HepG2 (cell line): Measurements from ENCODE around the gene ASXL1. TPM values are rescaled to one million over a fixed set of nuclear protein-coding genes. Genes with fewer than 3 reads are reported as not detected.

Experiments
- CHCHD3 ChIP-seq: sonication (generic); formaldehyde crosslinking; IDR thresholded peaks from 2 replicates; pipeline ENCODE4 v1.8.0; 2022; ENCODE audit warnings: mild to moderate bottlenecking, missing genetic modification reagents, moderate library complexity
- DMAP1 ChIP-seq: IDR thresholded peaks from 2 replicates; pipeline ENCODE4 v1.6.1; 2016
- DMTF1 ChIP-seq: sonication (generic); formaldehyde crosslinking; IDR thresholded peaks from 2 replicates; pipeline ENCODE4 v1.4.0; 2020; ENCODE audit warnings: mild to moderate bottlenecking, missing genetic modification reagents
- GFI1 ChIP-seq: sonication (generic); formaldehyde crosslinking; IDR thresholded peaks from 2 replicates; pipeline ENCODE4 v1.5.0; 2020; ENCODE audit warnings: missing genetic modification reagents, mild to moderate bottlenecking, borderline replicate concordance
- HDAC2 ChIP-seq: sonication (generic); formaldehyde crosslinking; IDR thresholded peaks from 2 replicates; pipeline ENCODE4 v1.4.0; 2020; ENCODE audit warnings: missing genetic modification reagents
- KLF9 ChIP-seq: IDR thresholded peaks from 2 replicates; pipeline ENCODE4 v1.6.1; 2016; ENCODE audit warnings: low read depth
- NCOR1 ChIP-seq: fragments of 200-600 bp; sonication (generic); IDR thresholded peaks from 2 replicates; pipeline ENCODE4 v1.7.0; 2017; ENCODE audit warnings: antibody characterized with exemption, low read length, borderline replicate concordance
- POLR2A ChIP-seq, 2 experiments: IDR thresholded peaks; 2 replicates each; pipeline ENCODE4 v1.6.1; 2011; ENCODE audit warnings: low read depth in 2 of 2, low read length in 2 of 2, mild to moderate bottlenecking in 1 of 2, moderate library complexity in 1 of 2; ENCODE audit not compliant: insufficient read depth in 1 of 2
- SNAPC2 ChIP-seq: sonication (generic); formaldehyde crosslinking; IDR thresholded peaks from 2 replicates; pipeline ENCODE4 v1.8.1; 2022; ENCODE audit warnings: mild to moderate bottlenecking, missing genetic modification reagents
- SP140L ChIP-seq: sonication (generic); formaldehyde crosslinking; IDR thresholded peaks from 2 replicates; pipeline ENCODE4 v1.4.0; 2020; ENCODE audit warnings: missing genetic modification reagents, borderline replicate concordance
- SP2 ChIP-seq: sonication (generic); formaldehyde crosslinking; IDR thresholded peaks from 2 replicates; pipeline ENCODE4 v1.5.1; 2020; ENCODE audit warnings: mild to moderate bottlenecking, missing genetic modification reagents
- SRY ChIP-seq: sonication (generic); formaldehyde crosslinking; IDR thresholded peaks from 2 replicates; pipeline ENCODE4 v1.8.0; 2022; ENCODE audit warnings: mild to moderate bottlenecking, missing genetic modification reagents
- YY1 ChIP-seq: IDR thresholded peaks from 2 replicates; pipeline ENCODE4 v1.6.1; 2011; ENCODE audit warnings: low read length, low read depth, moderate library complexity, mild to moderate bottlenecking; ENCODE audit not compliant: insufficient read depth, insufficient replicate concordance
- ZBTB21 ChIP-seq: sonication (generic); formaldehyde crosslinking; IDR thresholded peaks from 2 replicates; pipeline ENCODE4 v1.4.0; 2020; ENCODE audit warnings: missing genetic modification reagents
- ZNF225 ChIP-seq: sonication (generic); formaldehyde crosslinking; IDR thresholded peaks from 2 replicates; pipeline ENCODE4 v1.4.0; 2020; ENCODE audit warnings: mild to moderate bottlenecking, missing genetic modification reagents
- ZNF274 ChIP-seq: sonication (generic); formaldehyde crosslinking; IDR thresholded peaks from 2 replicates; pipeline ENCODE4 v1.5.1; 2020; ENCODE audit warnings: mild to moderate bottlenecking, missing genetic modification reagents
- ZNF547 ChIP-seq: sonication (generic); formaldehyde crosslinking; IDR thresholded peaks from 2 replicates; pipeline ENCODE4 v1.5.1; 2020; ENCODE audit warnings: mild to moderate bottlenecking, missing genetic modification reagents
- ZNF563 ChIP-seq: sonication (generic); formaldehyde crosslinking; IDR thresholded peaks from 2 replicates; pipeline ENCODE4 v1.8.0; 2022; ENCODE audit warnings: mild to moderate bottlenecking, moderate library complexity, missing genetic modification reagents
- ZNF567 ChIP-seq: sonication (generic); formaldehyde crosslinking; IDR thresholded peaks from 2 replicates; pipeline ENCODE4 v1.8.1; 2023; ENCODE audit warnings: mild to moderate bottlenecking, missing genetic modification reagents, borderline replicate concordance
- ZNF569 ChIP-seq: sonication (generic); formaldehyde crosslinking; IDR thresholded peaks from 2 replicates; pipeline ENCODE4 v1.5.0; 2020; ENCODE audit warnings: mild to moderate bottlenecking, missing genetic modification reagents, moderate library complexity, borderline replicate concordance
- ZNF597 ChIP-seq: sonication (generic); formaldehyde crosslinking; IDR thresholded peaks from 2 replicates; pipeline ENCODE4 v1.5.0; 2020; ENCODE audit warnings: missing genetic modification reagents
- ZNF720 ChIP-seq: sonication (generic); formaldehyde crosslinking; IDR thresholded peaks from 2 replicates; pipeline ENCODE4 v1.4.0; 2020; ENCODE audit warnings: missing genetic modification reagents
- ZNF800 ChIP-seq: sonication (generic); formaldehyde crosslinking; IDR thresholded peaks from 2 replicates; pipeline ENCODE4 v1.4.0; 2020; ENCODE audit warnings: missing genetic modification reagents
- polyA plus RNA-seq, 8 experiments: library from polyadenylated mRNA; depleted of rRNA in 3 of 8; stranded (reverse) in 7 of 8; unstranded in 1 of 8; fragments of >200 nt; fragmentation: Illumina TruSeq in 4 of 8; extraction: Trizol in 4 of 8; gene quantifications; 2 replicates each; pipeline versions ENCODE4 v1.2.1 to v1.2.3, GENCODE V29; 2011 to 2016; ENCODE audit warnings: low read depth in 4 of 8, missing spikeins in 1 of 8, mixed read lengths in 1 of 8; ENCODE audit not compliant: insufficient read depth in 1 of 8
- total RNA-seq, 5 experiments: library from RNA; depleted of rRNA; stranded (reverse); fragments of >200 nt; fragmentation: Illumina TruSeq; extraction: Trizol; gene quantifications; 2 replicates each; pipeline ENCODE4 v1.2.3, GENCODE V29; 2016; ENCODE audit warnings: low read depth in 1 of 5
- TF ChIP-seq, protein P1 (sequence below), 2 experiments: IDR thresholded peaks; 2 replicates each; pipeline ENCODE4 v1.6.1; 2011 to 2012; ENCODE audit warnings: low read length in 2 of 2, borderline replicate concordance in 1 of 2, low read depth in 1 of 2, mild to moderate bottlenecking in 1 of 2, moderate library complexity in 1 of 2

The ASXL1 gene
- total and polyA plus RNA-seq, 2 of the 13 experiments (the other 11 are each of a cell fraction or from before 2014, with no cell fraction given) = 62.1 to 74.8 TPM

- TF ChIP-seq, protein P1, sequence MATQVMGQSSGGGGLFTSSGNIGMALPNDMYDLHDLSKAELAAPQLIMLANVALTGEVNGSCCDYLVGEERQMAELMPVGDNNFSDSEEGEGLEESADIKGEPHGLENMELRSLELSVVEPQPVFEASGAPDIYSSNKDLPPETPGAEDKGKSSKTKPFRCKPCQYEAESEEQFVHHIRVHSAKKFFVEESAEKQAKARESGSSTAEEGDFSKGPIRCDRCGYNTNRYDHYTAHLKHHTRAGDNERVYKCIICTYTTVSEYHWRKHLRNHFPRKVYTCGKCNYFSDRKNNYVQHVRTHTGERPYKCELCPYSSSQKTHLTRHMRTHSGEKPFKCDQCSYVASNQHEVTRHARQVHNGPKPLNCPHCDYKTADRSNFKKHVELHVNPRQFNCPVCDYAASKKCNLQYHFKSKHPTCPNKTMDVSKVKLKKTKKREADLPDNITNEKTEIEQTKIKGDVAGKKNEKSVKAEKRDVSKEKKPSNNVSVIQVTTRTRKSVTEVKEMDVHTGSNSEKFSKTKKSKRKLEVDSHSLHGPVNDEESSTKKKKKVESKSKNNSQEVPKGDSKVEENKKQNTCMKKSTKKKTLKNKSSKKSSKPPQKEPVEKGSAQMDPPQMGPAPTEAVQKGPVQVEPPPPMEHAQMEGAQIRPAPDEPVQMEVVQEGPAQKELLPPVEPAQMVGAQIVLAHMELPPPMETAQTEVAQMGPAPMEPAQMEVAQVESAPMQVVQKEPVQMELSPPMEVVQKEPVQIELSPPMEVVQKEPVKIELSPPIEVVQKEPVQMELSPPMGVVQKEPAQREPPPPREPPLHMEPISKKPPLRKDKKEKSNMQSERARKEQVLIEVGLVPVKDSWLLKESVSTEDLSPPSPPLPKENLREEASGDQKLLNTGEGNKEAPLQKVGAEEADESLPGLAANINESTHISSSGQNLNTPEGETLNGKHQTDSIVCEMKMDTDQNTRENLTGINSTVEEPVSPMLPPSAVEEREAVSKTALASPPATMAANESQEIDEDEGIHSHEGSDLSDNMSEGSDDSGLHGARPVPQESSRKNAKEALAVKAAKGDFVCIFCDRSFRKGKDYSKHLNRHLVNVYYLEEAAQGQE (IDR thresholded peaks at IDR 0.05; ENCODE audit: borderline replicate concordance in 1 of 2, low read depth in 1 of 2, low read length in 2 of 2) = no peak
- TF ChIP-seq ZNF225 (CRISPR knock-in tag) (no peak), GFI1 (CRISPR knock-in tag) (no peak), ZNF800 (CRISPR knock-in tag) (no peak), POLR2A (IDR thresholded peaks at IDR 0.05; ENCODE audit: insufficient read depth in 1 of 2, low read depth in 2 of 2, low read length in 2 of 2) (no peak), NCOR1 (no peak), ZNF569 (CRISPR knock-in tag) (no peak), DMTF1 (CRISPR knock-in tag) (no peak), HDAC2 (0 out of 2 replicates have a peak, but pooled peaks have one; percentile 54), ZBTB21 (CRISPR knock-in tag) (no peak), SP2 (CRISPR knock-in tag) (no peak), ZNF547 (CRISPR knock-in tag) (no peak), DMAP1 (CRISPR knock-in tag) (0 out of 2 replicates have a peak, but pooled peaks have one; percentile 30), ZNF720 (CRISPR knock-in tag) (no peak), ZNF563 (no peak), ZNF597 (CRISPR knock-in tag) (no peak), YY1 (no peak), SNAPC2 (CRISPR knock-in tag) (no peak), CHCHD3 (CRISPR knock-in tag) (no peak), ZNF567 (CRISPR knock-in tag) (peak; percentile 89; the same call in 1 of the 2 replicates), KLF9 (no peak), SRY (CRISPR knock-in tag) (no peak), ZNF274 (CRISPR knock-in tag) (no peak), SP140L (CRISPR knock-in tag) (no peak)
These were observed 19.5 kb upstream of the ASXL1 start (continued) for GRCh38 chr20:32338665-32339064.
